Keratinocyte (primary cell): Measurements from ENCODE around the gene LRRC73.

Experiments used
- CTCF ChIP-seq, 3 experiments: IDR thresholded peaks in 1 of 3; conservative IDR thresholded peaks in 1 of 3; optimal IDR thresholded peaks in 1 of 3; 2 replicates in 2 of 3; 3 replicates in 1 of 3; pipeline versions ENCODE3 to v1.5.1; 2011; ENCODE audit warnings: low read length in 3 of 3, mild to moderate bottlenecking in 3 of 3, moderate library complexity in 2 of 3, control low read depth in 1 of 3, inconsistent platforms in 1 of 3; ENCODE audit not compliant: insufficient read depth in 2 of 3; ENCODE audit errors: extremely low read depth in 1 of 3
- EZH2 ChIP-seq: IDR thresholded peaks from one replicate; pipeline ENCODE4 v1.6.1; 2012; ENCODE audit warnings: inconsistent platforms, mild to moderate bottlenecking, low read length, moderate library complexity

- TF ChIP-seq CTCF (optimal IDR thresholded peaks at IDR 0.05 in 1 of 3, IDR thresholded peaks at IDR 0.05 in 1 of 3, conservative IDR thresholded peaks at IDR 0.05 in 1 of 3; ENCODE audit: extremely low read depth in 1 of 3, insufficient read depth in 2 of 3, low read length in 3 of 3) (no peak), EZH2 (no peak)
Measured at GRCh38 chr6:43503443-43503842, 6.7 kb downstream of the LRRC73 start.
